PFSK-1 (cell line): ENCODE data around the gene LZTR1.

Source experiments
- POLR2AphosphoS5 ChIP-seq: IDR thresholded peaks from 2 replicates; pipeline ENCODE4 v1.6.1; 2012; ENCODE audit warnings: low read depth, mild to moderate bottlenecking, control low read depth, low read length, moderate library complexity
- REST ChIP-seq, 2 experiments: IDR thresholded peaks; 2 replicates each; pipeline versions ENCODE4 v1.6.1 to v1.8.0; 2011 to 2012; ENCODE audit warnings: low read depth in 2 of 2, low read length in 2 of 2, control low read depth in 1 of 2, inconsistent platforms in 1 of 2, mild to moderate bottlenecking in 1 of 2, moderate library complexity in 1 of 2; ENCODE audit not compliant: insufficient read depth in 1 of 2
- SIN3A ChIP-seq: IDR thresholded peaks from 2 replicates; pipeline ENCODE4 v1.6.1; 2012; ENCODE audit warnings: mild to moderate bottlenecking, low read length, moderate library complexity, borderline replicate concordance; ENCODE audit not compliant: insufficient read depth
- TAF1 ChIP-seq: IDR thresholded peaks from 2 replicates; pipeline ENCODE4 v1.6.1; 2012; ENCODE audit warnings: low read length, control low read depth, borderline replicate concordance; ENCODE audit not compliant: insufficient read depth

GRCh38 chr22:20968281-20968977 is 13.7 kb upstream of the LZTR1 start:
- no peak for TF ChIP-seq POLR2AphosphoS5
- TF ChIP-seq SIN3A: no peak
- TF ChIP-seq TAF1: no peak
- no peak for TF ChIP-seq REST (IDR thresholded peaks at IDR 0.05; ENCODE audit: insufficient read depth in 1 of 2, low read depth in 2 of 2, low read length in 2 of 2)
